HL-60 (cell line): ENCODE results near the gene DHTKD1.

Experiments used
- CTCF ChIP-seq: IDR thresholded peaks from one replicate; pipeline ENCODE4 v1.5.1; 2011; ENCODE audit warnings: low read length, control low read depth, inconsistent platforms; ENCODE audit not compliant: insufficient read depth
- GABPA ChIP-seq: IDR thresholded peaks from 2 replicates; pipeline ENCODE4 v1.6.1; 2012; ENCODE audit warnings: low read depth
- POLR2AphosphoS5 ChIP-seq: IDR thresholded peaks from 2 replicates; pipeline ENCODE4 v1.6.1; 2012; ENCODE audit warnings: low read depth
- REST ChIP-seq: IDR thresholded peaks from 2 replicates; pipeline ENCODE4 v1.6.1; 2012; ENCODE audit warnings: low read depth; ENCODE audit not compliant: insufficient replicate concordance

GRCh38 chr10:12144538-12144937 is 75.8 kb downstream of the DHTKD1 start:
- TF ChIP-seq CTCF (no peak), POLR2AphosphoS5 (no peak), GABPA (no peak), REST (no peak)
